ENCODE data around the gene TANGO6.
"Not testable (repeated sequence)": the region's sequence is repeated elsewhere in the genome, so short reads cannot be mapped to it uniquely, and the experiment has no call there.

TANGO6 gene

GRCh38 chr16:68973611-68974120 lies 130.3 kb downstream of the TANGO6 start:
- no peak for DNase-seq

GRCh38 chr16:68978303-68978954 lies 135.1 kb downstream of the TANGO6 start:
- no peak for DNase-seq

- no peak for DNase-seq
Observed at GRCh38 chr16:68980695-68981315, 137.5 kb downstream of the TANGO6 start.

- DNase-seq = no peak
Observed at GRCh38 chr16:68981971-68982370, 138.6 kb downstream of the TANGO6 start.

- DNase-seq = no peak
Observed at GRCh38 chr16:68984467-68984866, 141.1 kb downstream of the TANGO6 start.

GRCh38 chr16:68985268-68985667 lies 141.9 kb downstream of the TANGO6 start:
- no peak for DNase-seq

GRCh38 chr16:68985855-68986254 lies 142.5 kb downstream of the TANGO6 start:
- no peak for DNase-seq

GRCh38 chr16:68987734-68988457 lies 144.6 kb downstream of the TANGO6 start:
- no peak for DNase-seq

GRCh38 chr16:68990172-68990845 lies 147.0 kb downstream of the TANGO6 start:
- not testable (repeated sequence) for DNase-seq

- no peak for DNase-seq
Observed at GRCh38 chr16:68991075-68991474, 147.7 kb downstream of the TANGO6 start.

- no peak for DNase-seq
Observed at GRCh38 chr16:68992521-68992920, 149.2 kb downstream of the TANGO6 start.

GRCh38 chr16:68993456-68993855 lies 150.1 kb downstream of the TANGO6 start:
- DNase-seq = no peak

- no peak for DNase-seq
Observed at GRCh38 chr16:68993885-68994284, 150.6 kb downstream of the TANGO6 start.

- no peak for DNase-seq
Observed at GRCh38 chr16:68994324-68994723, 151.0 kb downstream of the TANGO6 start.

GRCh38 chr16:68995011-68995504 lies 151.7 kb downstream of the TANGO6 start:
- DNase-seq = no peak

GRCh38 chr16:68997564-68997963 lies 154.2 kb downstream of the TANGO6 start:
- DNase-seq = no peak

GRCh38 chr16:68999114-68999513 lies 155.8 kb downstream of the TANGO6 start:
- no peak for DNase-seq

- no peak for DNase-seq
Observed at GRCh38 chr16:69003500-69003899, 160.2 kb downstream of the TANGO6 start.

- DNase-seq = no peak
Observed at GRCh38 chr16:69005641-69006355, 162.5 kb downstream of the TANGO6 start.

- DNase-seq = no peak
Observed at GRCh38 chr16:69012906-69013305, 169.6 kb downstream of the TANGO6 start.

GRCh38 chr16:69013991-69014390 lies 170.7 kb downstream of the TANGO6 start:
- no peak for DNase-seq

- no peak for DNase-seq
Observed at GRCh38 chr16:69014811-69015210, 171.5 kb downstream of the TANGO6 start.

All from KG1 (cell line).